G401.6 (cell line): ENCODE measurements around the gene AMIGO2.

Experiments
- FAIRE-seq: peaks from 2 replicates; lab custom pipeline; 2012; peaks lifted over from hg19 to GRCh38; lab: Jason Lieb, UNC

Gene AMIGO2

DNA sequence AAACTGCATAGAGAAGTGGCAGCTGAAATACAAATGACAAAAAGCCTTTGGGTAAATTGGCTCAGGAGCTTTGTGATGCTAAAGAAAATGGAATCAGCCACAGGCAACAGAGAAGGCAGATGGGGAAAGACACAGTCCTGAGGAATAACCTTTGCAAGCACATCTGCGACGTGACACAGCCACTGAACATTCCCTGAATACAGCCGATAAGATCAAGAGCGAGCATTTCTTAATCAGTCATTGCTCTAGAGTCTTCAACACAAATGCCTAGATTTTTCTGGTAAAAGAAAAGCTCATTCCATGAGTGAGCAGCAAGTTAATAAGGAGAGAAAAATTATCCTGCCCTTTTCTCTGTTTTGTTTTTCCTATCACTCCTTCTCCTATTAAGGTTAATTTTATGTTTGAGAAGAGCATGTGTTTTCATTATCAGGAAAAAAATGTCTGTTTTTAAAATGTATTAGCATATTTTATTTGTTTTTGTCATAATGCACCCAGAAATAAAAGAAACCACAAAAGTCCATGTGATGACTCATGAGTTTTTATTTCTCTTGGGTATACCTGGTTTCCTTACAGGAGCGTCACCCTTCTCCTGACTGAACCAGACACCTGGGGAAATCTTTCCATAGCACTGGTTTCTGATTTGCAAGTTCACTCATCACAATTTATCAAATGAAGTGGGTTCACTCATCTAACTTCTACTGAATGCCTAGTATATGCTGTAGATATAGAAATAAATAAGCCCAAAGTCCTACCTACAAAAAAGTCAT is 45.8 kb downstream of the AMIGO2 start:
- FAIRE-seq, result no peak

DNA sequence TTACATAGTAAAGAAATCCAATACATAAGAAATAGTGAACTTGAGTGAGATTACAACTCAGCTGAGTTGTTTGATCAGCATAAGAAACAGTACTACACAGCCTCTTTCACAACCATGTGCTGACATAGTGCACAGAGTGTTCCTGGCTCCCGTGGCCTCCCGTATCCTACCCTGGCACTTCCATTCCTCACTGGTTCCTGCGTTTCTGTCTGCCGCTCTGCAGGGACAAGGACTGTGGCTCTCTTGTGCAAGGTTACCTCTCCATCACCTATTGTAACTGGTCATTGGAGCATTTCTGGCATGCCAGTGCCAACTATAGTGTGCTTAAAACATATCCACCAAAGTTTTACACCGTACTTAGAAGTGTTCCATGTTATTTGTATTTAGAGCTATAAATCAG is 46.7 kb downstream of the AMIGO2 start:
- FAIRE-seq, result no peak

DNA sequence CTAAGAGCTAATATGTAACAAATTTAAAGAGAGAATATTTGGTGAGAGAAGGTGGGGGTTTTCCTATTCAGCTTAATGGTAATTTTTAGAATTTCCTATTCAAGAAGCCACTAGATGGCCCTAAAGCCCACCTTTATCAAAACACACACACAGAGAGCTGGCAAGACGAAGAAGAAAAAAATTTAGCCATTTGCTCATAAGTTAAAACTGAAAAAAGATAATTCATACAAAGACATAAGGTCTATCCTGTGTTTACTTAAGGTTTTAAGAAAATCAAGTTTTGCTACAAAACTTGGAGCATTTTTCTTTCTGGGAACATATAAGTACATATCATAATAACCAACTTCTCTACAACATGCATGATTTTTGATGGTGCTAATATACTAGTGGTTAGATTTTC is 47.1 kb downstream of the AMIGO2 start:
- FAIRE-seq, result peak; percentile 97

DNA sequence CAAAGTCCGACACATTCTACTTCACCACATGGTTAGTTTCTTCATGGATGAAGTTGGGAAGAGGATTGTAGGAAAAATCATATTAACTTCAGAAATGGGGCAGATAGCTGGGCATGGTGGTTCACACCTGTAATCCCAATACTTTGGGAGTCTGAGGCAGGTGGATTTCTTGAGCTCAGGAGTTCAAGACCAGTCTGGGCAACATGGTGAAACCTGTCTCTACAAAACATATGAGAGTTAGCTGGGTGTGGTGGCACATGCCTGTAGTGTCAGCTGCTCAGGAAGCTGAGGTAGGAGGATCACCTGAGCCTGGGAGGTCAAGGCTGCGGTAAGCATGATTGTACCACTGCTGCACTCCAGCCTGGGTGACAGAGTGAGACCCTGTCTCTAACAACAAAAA is 49.9 kb downstream of the AMIGO2 start:
- FAIRE-seq, result no peak

DNA sequence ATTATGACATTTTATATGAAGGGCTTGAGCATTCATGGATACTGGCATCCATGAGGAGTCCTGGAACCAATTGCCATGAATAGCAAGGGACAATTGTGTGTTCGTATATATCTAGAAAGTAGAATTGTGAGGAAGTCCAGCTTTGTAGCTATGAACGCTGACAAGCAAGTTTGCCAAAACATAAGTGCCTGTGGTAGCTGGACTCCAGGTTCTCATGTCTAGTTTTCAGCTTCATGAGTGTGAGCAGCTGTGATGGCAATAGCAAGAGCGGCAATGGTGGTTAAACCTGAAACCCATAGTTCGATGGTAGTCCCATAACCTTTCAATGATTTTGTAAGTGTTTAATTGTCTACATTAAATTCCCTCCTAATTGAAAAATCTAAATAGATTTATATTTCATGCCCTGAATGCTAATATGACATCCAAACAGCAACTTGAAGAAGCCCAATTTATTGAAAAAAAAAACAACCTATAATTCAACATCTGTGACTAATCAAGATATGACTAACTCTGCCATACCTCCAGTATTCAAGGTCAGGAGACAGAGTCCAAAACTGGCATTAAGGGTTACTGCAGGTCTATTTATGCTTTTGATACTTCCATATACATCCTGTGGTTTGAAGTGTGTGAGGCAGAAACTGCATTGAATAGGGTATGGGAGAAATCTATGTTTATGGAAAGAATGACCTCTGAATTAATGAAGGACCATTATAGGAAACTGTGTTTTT is 50.6 kb downstream of the AMIGO2 start:
- no peak for FAIRE-seq

DNA sequence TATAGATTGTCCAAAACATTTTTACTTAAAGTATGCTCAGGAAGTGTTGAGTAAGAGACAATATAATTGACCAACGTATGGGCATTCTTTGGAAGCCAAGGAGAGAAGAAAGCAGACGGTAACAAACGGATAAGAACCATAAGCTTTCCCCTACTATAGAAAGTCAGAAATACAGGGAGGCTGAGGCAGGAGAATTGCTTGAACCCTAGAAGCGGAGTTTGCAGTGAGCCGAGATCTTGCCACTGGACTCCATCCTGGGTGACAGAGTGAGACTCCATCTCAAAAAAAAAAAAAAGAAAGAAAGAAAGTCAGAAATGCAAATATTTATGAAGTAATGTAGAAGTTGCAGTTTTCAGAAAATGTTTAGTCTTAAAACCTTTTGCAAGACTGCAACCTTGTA is 51.6 kb downstream of the AMIGO2 start:
- FAIRE-seq, result no peak
